OCI-LY3 (cell line): ENCODE measurements around the gene ARSI.

Source experiments
- EZH2phosphoT487 ChIP-seq: fragments of 200-600 bp; shearing (Covaris generic); IDR thresholded peaks from 2 replicates; pipeline ENCODE4 v1.6.1; 2018; ENCODE audit warnings: antibody characterized with exemption, mixed run types, low read depth
- TF ChIP-seq, protein P1 (sequence below): fragments of 200-600, 300-600 bp; sonication (generic); IDR thresholded peaks from 2 replicates; pipeline ENCODE4 v1.5.1; 2014; ENCODE audit warnings: antibody characterized with exemption, low read length, low read depth

DNA sequence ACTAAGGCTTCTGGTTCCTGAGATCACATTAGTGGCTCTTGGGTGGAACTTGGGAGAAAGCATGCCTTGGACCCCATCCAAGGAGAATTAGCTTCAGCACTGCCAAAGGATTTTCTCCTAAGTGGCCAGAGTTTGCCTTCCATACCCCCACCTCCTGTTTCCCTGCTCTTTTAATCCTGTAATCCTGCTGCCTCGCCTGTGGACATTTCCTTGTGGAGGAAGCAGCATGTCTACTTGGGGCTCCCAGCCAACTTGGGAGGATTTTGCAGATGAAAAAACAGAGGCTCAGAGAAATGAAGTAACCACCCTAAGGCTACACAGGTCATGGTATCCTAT is 1.6 kb downstream of the ARSI start:
- TF ChIP-seq, protein P1, sequence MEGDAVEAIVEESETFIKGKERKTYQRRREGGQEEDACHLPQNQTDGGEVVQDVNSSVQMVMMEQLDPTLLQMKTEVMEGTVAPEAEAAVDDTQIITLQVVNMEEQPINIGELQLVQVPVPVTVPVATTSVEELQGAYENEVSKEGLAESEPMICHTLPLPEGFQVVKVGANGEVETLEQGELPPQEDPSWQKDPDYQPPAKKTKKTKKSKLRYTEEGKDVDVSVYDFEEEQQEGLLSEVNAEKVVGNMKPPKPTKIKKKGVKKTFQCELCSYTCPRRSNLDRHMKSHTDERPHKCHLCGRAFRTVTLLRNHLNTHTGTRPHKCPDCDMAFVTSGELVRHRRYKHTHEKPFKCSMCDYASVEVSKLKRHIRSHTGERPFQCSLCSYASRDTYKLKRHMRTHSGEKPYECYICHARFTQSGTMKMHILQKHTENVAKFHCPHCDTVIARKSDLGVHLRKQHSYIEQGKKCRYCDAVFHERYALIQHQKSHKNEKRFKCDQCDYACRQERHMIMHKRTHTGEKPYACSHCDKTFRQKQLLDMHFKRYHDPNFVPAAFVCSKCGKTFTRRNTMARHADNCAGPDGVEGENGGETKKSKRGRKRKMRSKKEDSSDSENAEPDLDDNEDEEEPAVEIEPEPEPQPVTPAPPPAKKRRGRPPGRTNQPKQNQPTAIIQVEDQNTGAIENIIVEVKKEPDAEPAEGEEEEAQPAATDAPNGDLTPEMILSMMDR: no peak
- TF ChIP-seq EZH2phosphoT487: no peak
